Esophagus squamous epithelium (tissue), 5 donors: ENCODE measurements around the gene AGBL1. TPM values are rescaled to one million over a fixed set of nuclear protein-coding genes. Genes with fewer than 3 reads are reported as not detected.

Experiments
- DNase-seq: peaks from one replicate; lab custom pipeline; 2025; lab: John Stamatoyannopoulos, UW
- H3K27ac ChIP-seq, 4 donors: fragments of 200-600 bp; sonication (generic); one replicate each; pipeline ENCODE4 v1.5.1; 2016 to 2019; ENCODE audit warnings: mild to moderate bottlenecking in 1 of 4
- H3K27me3 ChIP-seq, 4 donors: fragments of 200-600 bp; sonication (generic); 1 replicate in 3 of 4; 2 replicates in 1 of 4; pipeline versions ENCODE4 v1.5.1 to v1.6.0; 2017 to 2021; ENCODE audit warnings: antibody characterized with exemption in 1 of 4
- H3K36me3 ChIP-seq, 3 donors: fragments of 200-600 bp; sonication (generic); one replicate each; pipeline ENCODE4 v1.5.1; 2016 to 2019
- H3K4me1 ChIP-seq, 3 donors: fragments of 200-600 bp; sonication (generic); one replicate each; pipeline ENCODE4 v1.5.1; 2017 to 2019
- H3K4me3 ChIP-seq, 4 donors: fragments of 200-600 bp; sonication (generic); 1 replicate in 3 of 4; 2 replicates in 1 of 4; pipeline ENCODE4 v1.5.1; 2016 to 2019; ENCODE audit warnings: mild to moderate bottlenecking in 2 of 4, moderate library complexity in 1 of 4
- H3K9me3 ChIP-seq, 3 donors: fragments of 200-600 bp; sonication (generic); one replicate each; pipeline ENCODE4 v1.5.1; 2016 to 2019
- CTCF ChIP-seq, 6 experiments: fragments of 450-650 bp in 4 of 6; fragments of 200-600 bp in 2 of 6; sonication (generic) in 2 of 6; IDR thresholded peaks; one replicate each; pipeline ENCODE4 v1.5.1; 2016 to 2019; ENCODE audit warnings: antibody characterized with exemption in 6 of 6, mild to moderate bottlenecking in 4 of 6, moderate library complexity in 4 of 6
- POLR2A ChIP-seq, 4 donors: fragments of 450-650 bp; IDR thresholded peaks; one replicate each; pipeline ENCODE4 v1.6.1; 2017; ENCODE audit warnings: antibody characterized with exemption in 4 of 4, mild to moderate bottlenecking in 4 of 4, moderate library complexity in 3 of 4
- WGBS, 2 donors: methylation state at CpG; one replicate each; pipeline ENCODE4 v1.1.5; 2018; 5-methylcytosine and 5-hydroxymethylcytosine counted together
- intact Hi-C: fragments of 100-400 bp; cut with DNase I; formaldehyde crosslinking; loops from one replicate; pipeline ENCODE4 v1.15.0; 2022
- total RNA-seq, 4 donors: library from RNA; depleted of rRNA; stranded (reverse); fragments of >200 nt; gene quantifications; one replicate each; pipeline ENCODE4 v1.1.0, GENCODE V29; 2016
- donor health status: DM: yes; HTN: yes; CAD: no.

Gene AGBL1
- total RNA-seq, 4 donors from 2014 or later = 0.11 to 0.21 (median 0.19) TPM; not detected in 1

DNA sequence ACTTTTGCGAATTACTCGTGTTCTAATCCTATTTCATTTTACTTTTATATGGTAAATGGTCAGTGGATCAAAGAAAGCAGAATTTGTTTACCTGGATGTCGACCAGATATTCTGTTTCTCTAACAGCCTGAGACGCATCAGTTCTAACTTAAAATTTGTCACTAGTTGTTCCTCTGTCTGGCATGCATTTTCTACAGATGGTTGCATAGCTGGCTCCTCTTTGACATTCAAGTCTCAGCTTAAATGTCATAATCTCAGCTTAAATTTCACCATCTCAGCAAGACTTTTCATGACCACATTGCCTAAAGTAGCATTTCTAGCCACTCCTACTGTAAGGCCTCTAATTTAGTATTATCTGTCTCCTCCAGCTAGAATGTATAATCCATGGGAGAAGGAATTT lies 609.3 kb downstream of the AGBL1 start:
- no peaks in the 10 kb centered on the region for H3K4me1 ChIP-seq
- no peak overlapping the region for H3K4me3 ChIP-seq
- TF ChIP-seq CTCF (IDR thresholded peaks at IDR 0.05) (no peak), POLR2A (IDR thresholded peaks at IDR 0.05) (no peak)
- no peak for DNase-seq
- no peaks in the 10 kb centered on the region for H3K27me3 ChIP-seq
- H3K36me3 ChIP-seq = no peaks in the 10 kb centered on the region
- no peak overlapping the region for H3K27ac ChIP-seq
- no peaks in the 10 kb centered on the region for H3K9me3 ChIP-seq
- 60 to 73% methylated on average over 4 of the region's 4 CpGs for WGBS, 2 donors
- intact Hi-C loops = loop anchor here (10.0 kb wide), 1 partner anchor 64 kb away; no protein-coding TSS in a partner anchor

GRCh38 chr15:86690566-86690965 lies 610.9 kb downstream of the AGBL1 start:
- 63 to 67% methylated on average over 1 of the region's 1 CpG for WGBS, 2 donors
- intact Hi-C loops = no loop called here
- Histone ChIP-seq H3K27me3 (no peaks in the 10 kb centered on the region), H3K36me3 (no peaks in the 10 kb centered on the region), H3K4me1 (no peaks in the 10 kb centered on the region), H3K9me3 (no peaks in the 10 kb centered on the region), H3K27ac (no peak overlapping the region), H3K4me3 (no peak overlapping the region)
- DNase-seq = no peak
- TF ChIP-seq CTCF (IDR thresholded peaks at IDR 0.05) = no peak
- no peak for TF ChIP-seq POLR2A (IDR thresholded peaks at IDR 0.05)

- Histone ChIP-seq H3K27me3 (no peaks in the 10 kb centered on the region), H3K4me3 (no peak overlapping the region), H3K27ac (no peak overlapping the region), H3K4me1 (no peaks in the 10 kb centered on the region), H3K9me3 (no peaks in the 10 kb centered on the region), H3K36me3 (no peaks in the 10 kb centered on the region)
- 27 to 41% methylated on average over 2 of the region's 2 CpGs for WGBS, 2 donors
- intact Hi-C loops = no loop called here
- no peak for TF ChIP-seq CTCF (IDR thresholded peaks at IDR 0.05)
- TF ChIP-seq POLR2A (IDR thresholded peaks at IDR 0.05) = no peak
- DNase-seq = no peak
Observed at GRCh38 chr15:86691091-86691663, 611.5 kb downstream of the AGBL1 start.

DNA sequence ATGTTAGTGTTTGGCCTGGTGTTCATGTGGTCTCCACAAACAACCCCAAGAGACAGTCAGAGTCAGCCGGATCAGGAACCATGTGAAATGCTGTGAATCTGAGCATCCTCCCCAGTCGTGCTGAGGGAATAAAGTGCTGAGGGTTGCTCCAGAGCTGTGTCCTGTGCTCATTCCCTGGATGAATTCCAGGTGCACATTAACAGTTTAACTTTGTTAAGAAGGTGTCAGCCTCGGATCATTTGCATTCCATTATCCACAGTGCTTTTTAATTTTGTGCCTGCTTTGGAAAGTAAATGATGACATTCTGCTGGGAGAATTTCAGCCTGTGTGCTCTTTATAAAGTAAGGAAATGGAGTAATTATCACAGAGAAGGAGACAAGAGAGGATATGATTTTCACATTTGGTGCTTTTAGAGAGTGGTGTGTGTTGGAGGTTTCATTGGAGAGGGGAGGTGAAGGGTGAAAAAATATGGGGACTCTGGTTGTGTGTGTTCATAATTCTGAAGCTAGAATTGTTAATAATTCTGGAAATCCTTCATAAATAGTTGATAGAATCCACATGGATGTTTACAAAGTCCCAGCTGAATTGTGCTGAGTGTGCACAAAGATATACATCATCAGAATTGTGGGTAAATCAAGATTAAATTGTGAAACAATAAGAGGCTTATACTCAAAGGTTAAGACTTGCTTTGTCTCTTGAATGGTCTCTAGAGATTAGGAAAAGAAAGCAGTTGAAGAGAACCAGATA lies 621.4 kb downstream of the AGBL1 start:
- no peaks in the 10 kb centered on the region for H3K4me1 ChIP-seq
- no peak overlapping the region for H3K4me3 ChIP-seq
- no peaks in the 10 kb centered on the region for H3K36me3 ChIP-seq
- intact Hi-C loops = no loop called here
- H3K27ac ChIP-seq = no peak overlapping the region
- 13 to 37% methylated on average over 2 of the region's 3 CpGs for WGBS, 2 donors
- H3K27me3 ChIP-seq = no peaks in the 10 kb centered on the region
- TF ChIP-seq CTCF (IDR thresholded peaks at IDR 0.05) = no peak
- no peak for TF ChIP-seq POLR2A (IDR thresholded peaks at IDR 0.05)
- no peak for DNase-seq
- H3K9me3 ChIP-seq = no peaks in the 10 kb centered on the region

- Histone ChIP-seq H3K4me1 (no peaks in the 10 kb centered on the region), H3K36me3 (no peaks in the 10 kb centered on the region), H3K27me3 (no peaks in the 10 kb centered on the region), H3K9me3 (no peaks in the 10 kb centered on the region), H3K4me3 (no peak overlapping the region), H3K27ac (no peak overlapping the region)
- TF ChIP-seq CTCF (IDR thresholded peaks at IDR 0.05) (no peak), POLR2A (IDR thresholded peaks at IDR 0.05) (no peak)
- intact Hi-C loops = no loop called here
- DNase-seq = no peak
Observed at GRCh38 chr15:86701611-86701963, 621.9 kb downstream of the AGBL1 start.
